Epidermal melanocyte (primary cell): Measurements from ENCODE around the gene PPFIA4.

ENCODE experiments used
- DNase-seq: peaks from one replicate; pipeline ENCODE4 v3.0.0; 2011; ENCODE audit warnings: low spot score; ENCODE audit not compliant: insufficient read length

PPFIA4 gene

DNA sequence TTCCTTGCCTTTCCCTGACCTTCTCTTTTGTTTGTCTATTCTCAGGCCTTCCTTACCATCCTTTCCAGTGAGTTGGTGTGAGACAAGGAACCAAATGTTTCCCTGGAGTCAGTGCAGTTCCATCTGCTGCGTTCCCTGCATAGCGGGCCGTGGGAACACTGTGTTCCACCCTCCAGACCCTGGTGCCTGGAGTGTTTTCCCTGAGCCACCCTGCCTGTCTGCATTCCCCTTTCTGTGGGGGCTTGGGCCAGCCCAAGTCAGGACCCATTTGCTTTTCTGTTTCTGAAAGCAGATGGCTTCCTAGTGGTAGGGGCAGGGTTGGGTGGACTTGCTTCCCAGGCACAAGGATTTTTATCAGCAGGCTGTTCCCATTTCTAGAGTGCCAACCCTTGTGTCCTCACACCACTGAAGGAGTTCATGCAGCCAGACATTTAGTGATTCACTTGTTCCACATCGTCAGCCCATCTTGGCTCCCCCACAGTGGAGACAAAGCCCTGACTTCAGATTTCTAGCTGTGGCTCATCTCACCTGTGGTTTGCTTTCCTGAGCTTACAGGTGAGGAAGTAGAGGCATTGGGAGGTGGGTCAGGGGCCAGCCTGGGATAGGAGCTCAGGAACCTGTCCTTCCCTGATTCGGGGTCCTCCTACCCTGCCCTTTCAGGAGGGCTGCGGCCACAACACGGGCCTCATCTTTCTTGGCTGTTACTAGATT is 73.7 kb downstream of the PPFIA4 start:
- no peak for DNase-seq

DNA sequence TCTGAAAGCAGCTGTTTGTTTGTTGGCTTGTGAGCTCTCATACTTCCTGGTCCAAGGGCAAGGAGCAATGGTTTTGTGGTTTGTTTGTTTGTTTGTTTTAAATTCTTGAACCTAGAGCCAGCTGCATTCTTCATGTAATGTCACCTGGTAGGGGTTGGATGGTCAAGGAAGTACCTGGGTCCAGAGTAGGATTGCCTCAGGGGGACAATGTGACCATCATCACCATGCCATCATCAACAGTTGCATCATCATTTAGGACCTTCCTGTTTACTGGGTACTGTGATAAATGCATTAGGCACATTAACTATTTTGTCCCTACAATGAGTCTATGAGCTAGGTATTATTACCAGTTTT is 74.2 kb downstream of the PPFIA4 start:
- DNase-seq, result no peak

DNA sequence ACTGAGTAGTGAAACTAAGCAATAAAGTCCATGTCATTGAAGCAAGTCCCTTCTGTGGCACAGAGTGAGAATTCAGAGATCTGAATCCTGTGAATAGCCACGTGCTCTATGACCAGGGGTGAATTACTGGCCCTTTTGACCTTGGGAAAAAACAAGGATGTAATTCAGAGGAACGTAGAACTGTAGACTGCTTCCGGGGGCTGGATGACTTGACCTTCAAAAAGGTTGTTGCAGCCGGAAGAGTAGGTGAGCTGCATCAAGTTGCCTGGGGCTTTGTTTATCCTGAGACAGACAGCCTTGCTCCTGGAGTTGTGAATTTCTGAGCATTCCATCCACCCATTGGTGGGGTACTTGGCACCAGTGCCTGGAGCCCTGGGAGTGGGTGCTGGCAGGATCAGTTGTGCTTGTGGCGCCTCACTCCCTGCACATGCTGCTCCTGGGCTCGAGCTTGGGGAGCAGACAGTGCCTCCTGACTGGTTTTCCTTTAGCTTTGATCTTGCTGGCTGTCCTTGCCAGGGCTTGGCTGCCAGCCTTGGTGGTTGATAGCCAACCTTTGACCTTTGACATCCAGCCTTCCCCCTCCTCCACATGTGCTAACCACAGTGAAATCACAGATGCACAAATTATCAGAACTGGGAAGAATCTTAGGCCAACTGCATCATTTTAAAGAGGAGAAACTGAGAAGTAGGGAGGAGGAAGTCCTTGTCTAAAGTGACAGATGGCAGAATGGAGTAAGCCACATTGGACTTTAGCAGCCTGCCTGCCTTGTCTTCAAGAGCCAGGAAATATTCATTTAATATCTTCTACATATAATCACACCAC is 75.7 kb downstream of the PPFIA4 start:
- DNase-seq, result no peak

DNA sequence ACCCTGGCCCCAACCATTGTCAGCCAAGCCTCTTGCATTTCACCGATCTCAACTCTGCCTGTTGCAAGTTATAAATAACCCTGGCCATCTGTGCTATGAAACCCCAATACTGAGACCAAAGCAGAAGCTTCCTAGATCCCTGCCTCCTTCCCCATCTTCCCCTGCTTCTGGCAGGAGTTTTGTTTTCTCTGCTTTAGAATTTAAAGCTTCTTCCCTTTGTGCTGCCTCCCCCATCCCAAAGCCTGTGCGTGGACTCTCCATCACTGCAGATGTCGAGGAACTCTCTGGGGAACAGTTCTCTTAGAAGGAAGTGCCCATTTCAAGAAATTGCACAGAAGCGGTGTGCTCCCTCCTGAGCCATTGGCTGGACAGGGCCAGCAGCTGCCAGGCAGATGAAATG is 76.9 kb downstream of the PPFIA4 start:
- no peak for DNase-seq

DNA sequence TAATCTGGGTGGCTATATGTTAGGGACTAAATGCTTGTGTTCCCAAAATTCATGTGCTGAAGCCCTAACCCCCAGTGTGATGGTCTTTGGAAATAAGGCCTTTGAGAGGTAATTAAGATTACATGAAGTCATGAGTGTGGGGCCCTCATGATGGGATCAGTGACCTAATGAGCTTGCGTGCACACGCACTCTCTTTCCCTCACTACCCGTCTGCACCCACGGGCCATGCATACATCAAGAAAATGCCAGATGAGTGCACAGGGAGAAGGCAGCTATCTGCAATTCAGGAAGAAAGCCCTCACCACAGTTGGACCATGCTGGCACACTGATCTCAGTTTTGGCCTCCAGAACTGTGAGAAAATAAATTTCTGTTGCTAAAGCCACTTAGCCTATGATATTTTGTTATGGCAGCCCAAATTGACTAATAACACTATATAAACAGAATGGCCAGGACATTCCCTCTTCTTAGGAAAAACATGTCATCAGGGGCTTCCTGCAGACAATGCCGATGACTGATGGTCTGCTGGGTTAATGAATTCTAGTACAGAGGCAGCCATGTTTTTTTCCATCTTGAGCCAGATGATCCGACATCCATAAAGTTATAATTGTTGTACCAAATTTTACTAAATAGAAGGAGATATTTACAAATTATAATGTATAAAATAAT is 77.7 kb downstream of the PPFIA4 start:
- no peak for DNase-seq

DNA sequence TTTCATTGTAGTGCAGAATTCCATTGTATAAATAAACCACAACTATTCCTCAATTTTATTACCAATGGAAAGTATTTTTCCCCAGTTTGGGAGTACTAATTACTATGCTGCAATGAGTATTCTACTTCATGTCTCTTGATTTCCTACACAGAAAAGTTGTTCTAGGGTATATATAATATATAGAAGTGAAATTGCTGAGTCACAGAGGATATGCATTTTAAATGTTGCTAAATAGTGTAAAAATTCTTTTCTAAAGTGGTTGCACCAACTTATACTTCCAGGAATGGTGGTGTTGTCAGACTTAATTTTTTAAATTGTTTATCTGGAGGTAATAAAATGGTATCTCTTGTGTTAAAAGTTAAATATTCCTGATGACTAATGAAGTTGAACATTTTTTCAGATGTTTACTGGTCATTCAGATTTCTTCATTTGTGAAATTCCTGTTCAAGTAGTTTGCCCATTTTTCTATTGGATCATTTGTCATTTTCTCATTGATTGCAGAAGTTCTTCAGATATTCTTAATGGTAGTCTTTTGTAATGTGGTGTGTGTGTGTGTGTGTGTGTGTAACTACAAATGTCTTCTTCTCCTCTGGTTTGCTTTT is 78.6 kb downstream of the PPFIA4 start:
- DNase-seq, result no peak

DNA sequence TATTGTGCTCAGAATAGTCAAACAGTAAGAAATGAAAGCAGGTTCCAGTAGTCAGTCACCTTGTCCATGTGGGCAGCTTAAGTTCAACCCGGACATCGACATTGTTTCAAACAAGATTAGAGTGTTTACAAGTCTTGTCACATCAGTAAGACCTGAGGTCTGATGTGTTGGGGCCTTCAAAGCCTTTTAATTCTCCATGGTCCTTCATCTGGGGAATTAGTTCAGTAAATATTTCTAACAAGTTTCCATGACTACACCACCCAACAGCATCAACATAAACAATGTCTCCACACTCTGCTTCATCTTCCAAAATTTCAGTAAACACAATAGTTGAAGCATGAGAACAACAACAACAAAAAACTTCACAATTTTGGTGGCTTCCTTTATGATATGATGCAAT is 86.2 kb downstream of the PPFIA4 start:
- DNase-seq, result no peak

DNA sequence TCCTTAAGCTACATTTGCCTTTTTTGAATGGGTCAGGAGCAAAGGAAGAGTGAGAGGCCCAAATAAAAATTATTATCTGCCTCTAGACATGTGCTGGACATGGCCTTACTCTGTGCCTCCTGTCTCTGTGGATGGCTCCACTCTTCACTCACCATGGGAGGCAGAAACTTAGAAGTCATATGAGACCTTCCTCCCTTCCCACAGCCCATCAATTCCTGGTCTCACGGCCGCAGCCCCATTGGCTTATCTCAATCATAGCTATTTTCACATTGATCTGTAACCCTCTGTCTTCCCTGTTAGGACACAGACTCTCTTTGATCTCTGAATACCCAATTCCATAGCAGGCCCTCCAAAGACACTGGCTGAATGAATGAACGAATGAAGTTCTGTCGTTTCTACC is 87.0 kb downstream of the PPFIA4 start:
- DNase-seq, result no peak

DNA sequence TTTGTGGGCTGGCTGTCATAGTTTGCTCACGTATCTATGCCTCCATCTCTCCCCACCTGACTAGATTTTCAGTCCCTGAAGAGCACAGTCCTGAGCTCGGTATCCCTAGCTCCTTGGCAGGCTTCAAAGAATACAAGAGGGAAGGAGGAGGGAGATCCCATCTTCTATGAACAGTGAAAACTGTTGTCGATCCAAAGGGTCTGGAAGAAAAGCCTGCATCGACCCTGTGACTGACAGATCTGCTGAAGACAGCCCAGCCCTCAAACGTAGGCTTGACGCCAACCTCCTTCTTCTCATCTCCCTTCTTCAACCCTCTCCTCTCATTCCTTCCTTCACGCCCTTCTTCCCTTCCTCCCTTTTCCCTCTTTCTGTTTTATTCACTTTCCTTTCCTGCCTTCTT is 87.9 kb downstream of the PPFIA4 start:
- DNase-seq, result no peak

DNA sequence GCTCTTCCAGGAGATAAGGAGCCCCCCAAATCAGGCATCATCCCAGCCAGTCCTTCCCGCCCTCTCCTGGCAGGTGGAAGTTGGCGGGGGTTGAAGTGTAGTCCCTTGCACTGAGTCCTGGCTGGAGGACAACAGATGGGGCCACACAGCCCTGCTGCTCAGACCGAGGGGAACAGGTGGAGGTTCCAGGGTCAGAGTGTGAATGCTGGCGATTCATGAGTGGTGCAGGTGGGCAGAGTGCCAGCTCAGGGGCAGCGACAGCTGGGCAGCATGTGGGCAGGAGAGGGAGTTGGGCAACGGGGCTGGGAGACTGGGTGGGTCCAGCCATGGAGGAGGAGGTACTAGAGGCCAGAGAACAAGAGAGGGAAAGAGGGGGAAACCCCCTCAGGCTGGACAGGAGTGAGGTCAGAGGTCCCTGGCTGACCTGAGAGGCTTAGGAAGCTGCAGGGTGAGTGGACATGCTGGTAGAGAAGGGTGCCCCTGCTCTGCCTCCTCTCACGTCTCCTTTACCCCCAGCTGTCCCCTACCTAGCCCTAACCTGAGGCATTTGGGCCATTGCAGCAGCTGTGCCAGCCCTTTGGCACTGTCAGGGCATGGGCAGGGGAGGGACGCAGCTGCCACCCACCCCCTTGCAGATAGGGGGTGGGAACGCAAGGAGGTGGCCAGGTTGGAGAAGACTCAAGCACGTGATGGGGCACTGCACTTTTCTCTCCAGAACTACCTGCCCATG is 90.0 kb downstream of the PPFIA4 start:
- no peak for DNase-seq

DNA sequence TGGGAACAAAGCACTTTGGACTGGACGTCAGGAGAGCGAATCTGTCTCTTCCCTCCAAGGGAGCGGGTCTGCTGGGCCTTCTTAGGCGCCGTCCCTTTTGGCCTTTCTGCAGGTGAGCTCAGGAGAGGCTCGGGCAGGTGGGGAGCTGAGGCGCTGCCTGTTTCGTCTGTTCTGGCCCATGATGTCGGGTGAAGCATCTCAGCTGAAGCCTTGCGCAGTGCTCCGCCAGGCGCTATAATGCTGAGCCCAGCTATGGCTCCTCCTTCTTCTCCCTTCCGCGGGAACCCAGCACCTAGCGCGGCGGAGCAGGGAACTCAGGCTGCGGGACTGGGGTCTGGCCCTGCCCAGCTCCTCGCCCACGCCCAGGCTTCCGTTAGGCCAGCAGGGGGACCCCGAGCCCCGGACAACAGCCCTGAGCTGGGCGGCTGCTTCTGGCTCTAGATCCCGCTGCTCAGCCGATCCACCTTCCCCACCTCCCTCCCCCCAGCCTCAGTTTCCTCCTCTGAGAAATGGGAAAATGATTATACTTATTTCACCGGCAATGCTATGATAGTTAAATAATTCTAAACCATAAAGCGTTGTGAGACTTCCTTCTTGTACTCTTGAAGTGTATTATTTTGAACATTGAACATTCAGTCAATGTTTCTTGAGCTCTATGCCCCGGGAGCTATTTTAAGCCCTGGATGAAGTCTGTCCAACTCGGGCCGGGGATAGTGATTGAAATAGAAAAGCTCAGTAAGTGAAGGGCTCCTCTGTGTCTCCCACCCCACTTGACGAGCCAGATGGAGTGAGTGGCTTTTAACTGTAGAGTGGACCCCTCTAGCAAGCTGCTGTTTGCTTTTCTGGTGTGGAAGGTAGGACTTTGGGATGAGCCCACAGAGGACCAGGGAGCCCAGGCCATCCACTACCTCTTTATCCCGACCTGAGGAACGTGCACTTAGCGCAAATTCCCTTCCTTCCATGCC is 91.6 kb downstream of the PPFIA4 start:
- DNase-seq, result peak; percentile 76

DNA sequence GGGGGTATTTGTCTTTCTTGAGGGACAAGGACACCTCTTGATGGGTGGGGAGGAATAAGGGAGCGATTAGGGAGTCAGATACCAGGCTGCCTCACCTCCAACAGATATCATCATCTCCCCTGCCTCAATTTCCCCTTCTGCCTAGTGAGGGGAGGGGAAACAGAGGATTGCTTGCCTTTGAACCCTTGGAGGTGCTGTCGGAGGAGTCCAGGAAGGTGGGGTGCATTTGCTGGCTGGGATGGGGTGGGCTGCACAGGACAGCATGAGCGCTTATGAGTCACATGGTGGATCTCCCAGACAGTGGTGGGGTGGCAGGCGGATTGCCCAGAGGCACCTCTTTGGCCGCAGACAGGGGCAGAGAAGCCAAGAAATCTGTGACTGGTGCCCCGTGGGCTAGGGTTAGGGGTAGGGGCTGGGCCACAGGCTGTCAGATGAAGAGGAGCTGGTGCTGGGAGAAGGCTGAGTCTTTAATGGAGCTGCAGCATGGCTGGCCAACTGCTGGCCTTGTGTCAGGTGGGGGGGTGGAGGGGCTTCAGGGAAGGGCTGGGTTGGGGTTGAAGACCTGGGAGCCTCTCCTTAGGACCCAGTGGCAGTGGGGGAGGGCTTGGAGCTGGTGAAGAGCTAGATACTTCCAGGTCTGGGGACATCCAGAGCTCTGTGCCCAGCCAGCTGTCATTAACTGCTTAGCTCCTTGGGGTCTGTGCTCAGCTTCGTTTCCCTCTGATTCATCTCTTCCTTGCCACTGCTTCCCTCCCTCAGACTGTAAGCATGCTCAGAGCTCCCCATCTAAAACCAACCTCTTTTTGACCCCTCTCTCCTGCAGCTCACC is 94.2 kb downstream of the PPFIA4 start:
- no peak for DNase-seq

DNA sequence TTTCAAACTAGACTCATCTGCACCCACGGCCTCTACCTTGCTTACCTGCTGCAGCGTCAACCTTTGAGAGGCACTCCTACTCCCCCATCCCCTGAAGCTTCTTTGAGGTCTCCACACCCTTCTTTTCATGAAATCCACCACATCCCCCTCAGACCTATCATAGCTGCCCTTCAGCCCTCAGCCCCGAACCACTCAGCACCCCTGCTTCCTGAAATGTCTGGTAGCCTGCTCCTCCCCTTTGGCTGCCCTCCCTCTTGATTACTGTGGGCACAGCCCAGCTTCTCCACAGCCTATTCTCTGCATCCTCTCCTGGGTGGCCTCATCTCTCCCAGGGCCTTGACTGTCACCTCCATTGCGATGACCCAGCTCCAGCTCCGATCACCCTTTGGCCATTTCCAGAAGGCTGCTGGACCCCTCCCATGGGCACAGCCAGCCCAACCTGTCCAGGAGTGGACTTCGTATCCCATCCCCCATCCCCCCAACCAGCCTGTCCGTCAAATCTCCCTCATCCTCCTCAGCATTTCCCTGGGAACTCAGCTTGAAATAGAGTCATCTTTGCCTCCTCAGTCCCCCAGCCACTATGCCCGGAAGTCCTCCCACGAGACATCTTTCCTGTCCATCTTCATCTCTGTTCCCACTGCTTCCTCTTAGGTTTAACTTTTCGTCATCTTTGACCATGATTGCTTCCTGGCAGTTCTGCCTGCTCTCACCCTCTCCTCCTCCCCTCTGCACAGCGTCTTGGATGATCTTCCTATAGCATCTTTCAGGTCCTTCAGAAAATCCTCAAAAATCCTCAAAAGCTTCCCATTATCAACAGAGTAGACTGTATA is 95.1 kb downstream of the PPFIA4 start:
- DNase-seq, result no peak

DNA sequence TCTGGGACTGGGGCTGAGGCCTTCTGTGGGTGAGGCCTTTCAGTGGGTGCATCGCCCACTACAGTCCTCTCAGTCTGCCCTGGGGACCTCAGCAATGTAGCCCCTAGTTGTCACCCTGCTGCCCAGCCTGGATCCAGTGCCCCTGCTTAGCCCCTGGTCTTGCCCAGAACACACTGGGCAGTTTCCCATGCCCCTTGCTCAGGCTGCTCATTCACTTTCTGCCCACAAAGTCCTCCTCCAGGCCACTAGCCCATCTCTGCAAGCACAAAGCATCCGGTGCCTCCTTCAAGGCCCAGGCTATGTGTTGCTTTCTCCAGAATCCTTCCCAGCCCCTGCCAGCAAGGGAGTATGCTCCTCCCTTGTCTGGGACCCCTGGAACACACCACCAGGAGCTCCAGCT is 95.9 kb downstream of the PPFIA4 start:
- DNase-seq, result no peak

DNA sequence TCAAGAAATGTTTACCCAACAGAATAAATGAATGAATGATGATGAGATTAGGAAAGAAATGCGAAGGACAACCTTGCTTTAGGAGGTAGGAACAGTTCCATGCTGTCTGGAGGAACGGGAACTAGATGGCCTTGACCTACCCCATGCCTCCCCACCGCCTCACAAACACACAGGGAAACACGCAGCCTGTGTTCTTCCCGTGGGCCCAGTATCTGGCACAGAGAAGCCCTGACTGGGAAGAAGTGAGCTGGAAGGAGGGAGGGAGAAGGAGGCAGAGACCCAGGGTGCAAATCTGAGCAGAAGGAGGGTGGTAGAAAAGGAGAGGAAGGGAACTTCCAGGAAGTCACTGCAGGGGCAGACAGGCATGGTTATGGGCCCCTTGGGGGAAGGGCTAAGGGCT is 97.7 kb downstream of the PPFIA4 start:
- DNase-seq, result no peak

DNA sequence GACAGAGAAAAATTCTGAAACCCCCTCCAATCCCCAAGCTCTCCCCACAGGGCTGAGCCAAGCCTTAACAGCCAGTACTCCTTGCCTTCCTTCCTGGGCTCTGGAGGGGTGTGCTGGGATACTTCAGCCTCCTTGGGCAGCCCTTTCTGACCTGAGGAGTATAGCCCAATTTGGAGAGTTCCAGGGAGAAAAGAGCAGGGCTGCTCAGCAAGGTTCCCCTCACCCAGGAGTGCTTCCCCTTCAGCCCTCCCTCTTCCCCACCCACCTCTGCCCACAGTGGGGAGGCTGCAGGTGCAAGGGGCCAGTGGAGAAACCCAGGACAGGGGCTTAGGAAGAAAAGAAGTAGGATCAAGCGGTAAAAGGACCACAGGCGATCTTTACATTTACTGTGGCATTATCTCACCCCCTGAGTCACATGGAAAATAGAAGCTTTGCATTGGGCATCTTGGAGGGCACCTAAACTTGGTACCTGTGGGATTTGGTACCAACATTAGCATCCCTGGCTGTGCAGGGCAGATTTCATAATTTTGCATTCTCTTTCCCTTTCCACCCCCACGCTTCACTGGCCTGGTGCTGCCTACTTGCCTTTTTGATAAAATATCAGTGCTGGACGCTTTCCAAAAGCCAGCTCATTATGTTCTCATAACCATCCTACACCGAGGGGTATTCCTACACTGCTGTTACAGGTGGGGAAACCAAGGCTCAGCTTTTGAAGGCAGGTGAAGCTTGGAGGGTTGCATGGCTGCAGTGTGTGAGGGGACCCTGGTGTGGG is 98.4 kb downstream of the PPFIA4 start:
- no peak for DNase-seq

DNA sequence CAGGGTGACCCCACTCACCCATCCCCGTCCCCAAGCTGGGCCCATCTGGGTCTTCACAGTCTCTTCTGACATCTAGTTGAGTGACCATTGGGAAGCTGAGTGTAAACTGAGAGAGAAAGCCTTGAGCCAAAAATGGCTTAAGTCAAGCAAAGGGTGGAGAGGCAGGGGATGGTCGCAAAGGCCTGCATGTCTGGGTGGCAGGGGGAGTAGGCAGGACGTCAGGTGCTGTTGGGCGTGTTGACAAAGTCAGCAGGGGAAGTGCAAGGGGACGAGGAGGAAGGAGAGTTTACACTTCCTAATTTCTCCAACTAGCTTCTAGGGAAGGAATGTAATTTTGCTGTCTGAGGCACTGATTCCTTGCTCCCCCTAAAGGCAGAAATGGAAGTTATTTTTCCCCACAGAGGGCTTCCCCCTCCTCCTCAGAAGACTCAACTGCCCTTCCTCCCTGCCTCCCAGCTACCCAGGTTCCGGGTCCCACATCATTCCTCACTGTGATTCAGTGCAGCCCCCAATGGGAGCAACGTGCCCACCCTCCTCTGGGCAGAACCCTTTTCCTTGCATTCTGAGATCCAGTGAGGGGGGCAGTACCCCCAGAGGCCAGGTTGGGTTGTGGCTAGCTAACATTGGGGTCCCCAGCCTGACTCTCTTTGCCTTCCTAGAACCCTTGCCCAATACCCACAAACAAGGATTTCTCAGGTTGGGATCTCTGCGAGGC is 100.0 kb downstream of the PPFIA4 start:
- DNase-seq, result no peak
